T follicular helper cell (primary cell): Measurements from ENCODE around the gene SNTG2.
"Not testable (repeated sequence)": the region's sequence is repeated elsewhere in the genome, so short reads cannot be mapped to it uniquely, and the experiment has no call there.

Experiments
- DNase-seq: peaks from one replicate; pipeline ENCODE4 v3.0.0-alpha.2; 2020; ENCODE audit warnings: low read depth

Gene SNTG2

GRCh38 chr2:1099418-1099817, 148.8 kb downstream of the SNTG2 start:
- DNase-seq = no peak

- DNase-seq = no peak
Measured at GRCh38 chr2:1101011-1101782, 150.5 kb downstream of the SNTG2 start.

GRCh38 chr2:1101982-1102590, 151.4 kb downstream of the SNTG2 start:
- no peak for DNase-seq

GRCh38 chr2:1104364-1104763, 153.7 kb downstream of the SNTG2 start:
- no peak for DNase-seq

GRCh38 chr2:1106344-1106743, 155.7 kb downstream of the SNTG2 start:
- DNase-seq = not testable (repeated sequence)

- no peak for DNase-seq
Measured at GRCh38 chr2:1115843-1116539, 165.3 kb downstream of the SNTG2 start.

- DNase-seq = no peak
Measured at GRCh38 chr2:1117569-1117968, 166.9 kb downstream of the SNTG2 start.

GRCh38 chr2:1125217-1125616, 174.6 kb downstream of the SNTG2 start:
- DNase-seq = no peak

GRCh38 chr2:1125633-1126370, 175.2 kb downstream of the SNTG2 start:
- no peak for DNase-seq

GRCh38 chr2:1129982-1130381, 179.3 kb downstream of the SNTG2 start:
- DNase-seq = no peak

GRCh38 chr2:1130922-1131321, 180.3 kb downstream of the SNTG2 start:
- DNase-seq = no peak

GRCh38 chr2:1132328-1132969, 181.8 kb downstream of the SNTG2 start:
- no peak for DNase-seq

GRCh38 chr2:1133896-1134295, 183.2 kb downstream of the SNTG2 start:
- not testable (repeated sequence) for DNase-seq

GRCh38 chr2:1134629-1135028, 184.0 kb downstream of the SNTG2 start:
- no peak for DNase-seq

- DNase-seq = no peak
Measured at GRCh38 chr2:1136067-1136466, 185.4 kb downstream of the SNTG2 start.

GRCh38 chr2:1136846-1137245, 186.2 kb downstream of the SNTG2 start:
- no peak for DNase-seq

GRCh38 chr2:1137264-1137663, 186.6 kb downstream of the SNTG2 start:
- no peak for DNase-seq

GRCh38 chr2:1137913-1138391, 187.3 kb downstream of the SNTG2 start:
- DNase-seq = no peak

GRCh38 chr2:1140389-1141003, 189.8 kb downstream of the SNTG2 start:
- DNase-seq = peak; percentile 20

GRCh38 chr2:1141079-1141478, 190.4 kb downstream of the SNTG2 start:
- no peak for DNase-seq

- no peak for DNase-seq
Measured at GRCh38 chr2:1143129-1143528, 192.5 kb downstream of the SNTG2 start.
